K562 (cell line): ENCODE measurements around the gene AQP1. TPM values are rescaled to one million over a fixed set of nuclear protein-coding genes. Genes with fewer than 3 reads are reported as not detected.

Experiments
- ATAC-seq: fragments of 200-7000 bp; cut with Tn5 transposase; 3 replicates; pipeline ENCODE4 v1.9.1; 2020; ENCODE audit warnings: moderate library complexity
- BruUV-seq: library from RNA; stranded (reverse); fragments of 400-500 nt; replicated peaks from 2 replicates; lab custom pipeline; 2021; lab: Mats Ljungman, UMichigan
- CTCF ChIA-PET: fragments of 300-600 bp; formaldehyde crosslinking; extraction: SDS; loops from one replicate; lab custom pipeline; 2021; ENCODE audit warnings: low intra/inter-chr PET ratio; lab: Yijun Ruan, JAX
- POLR2A ChIA-PET: fragments of 300-600, 350-650 bp; sonication (Branson Sonifier 250); formaldehyde crosslinking; extraction: SDS; loops from one replicate; lab custom pipeline; 2021; ENCODE audit warnings: antibody characterized with exemption, inconsistent platforms; lab: Yijun Ruan, JAX
- DNase-seq, 4 experiments: peaks; one replicate each; pipeline versions ENCODE4 v3.0.0 to v3.0.0-alpha.2; 2011 to 2018; ENCODE audit warnings: low spot score in 3 of 4, mixed read lengths in 3 of 4; ENCODE audit errors: extremely low read depth in 1 of 4
- FAIRE-seq: peaks from 2 replicates; lab custom pipeline; 2011; peaks lifted over from hg19 to GRCh38; lab: Jason Lieb, UNC
- H2AFZ ChIP-seq: 2 replicates; pipeline ENCODE4 v1.6.0; 2011; ENCODE audit warnings: low read depth, low read length, control low read depth, inconsistent platforms
- H3K27ac ChIP-seq: fragments of 200-600 bp; 3 replicates; pipeline ENCODE4 v1.8.0; 2011; ENCODE audit warnings: low read depth, mild to moderate bottlenecking, control low read depth, inconsistent platforms, low read length, moderate library complexity, mixed read lengths; ENCODE audit errors: extremely low read depth
- H3K27me3 ChIP-seq, 2 experiments: fragments of 300-600 bp in 1 of 2; 2 replicates in 1 of 2; 3 replicates in 1 of 2; pipeline versions ENCODE4 v1.6.0 to v1.8.0; 2011; ENCODE audit warnings: inconsistent platforms in 2 of 2, low read length in 2 of 2, mild to moderate bottlenecking in 1 of 2, mixed read lengths in 1 of 2, moderate library complexity in 1 of 2; ENCODE audit not compliant: control insufficient read depth in 2 of 2, insufficient read depth in 2 of 2
- H3K36me3 ChIP-seq: fragments of 300-600 bp; 3 replicates; pipeline ENCODE4 v1.8.0; 2011; ENCODE audit warnings: mild to moderate bottlenecking, low read length, inconsistent platforms; ENCODE audit not compliant: control insufficient read depth, insufficient read depth
- H3K4me1 ChIP-seq, 2 experiments: fragments of 200-600 bp in 1 of 2; replicated peaks in 1 of 2; 2 replicates in 1 of 2; 3 replicates in 1 of 2; pipeline versions ENCODE4 v1.5.1 to v1.8.0; 2011; ENCODE audit warnings: inconsistent platforms in 2 of 2, low read length in 2 of 2, mild to moderate bottlenecking in 1 of 2, mixed read lengths in 1 of 2, moderate library complexity in 1 of 2; ENCODE audit not compliant: control insufficient read depth in 2 of 2, insufficient read depth in 2 of 2
- H3K4me2 ChIP-seq: 2 replicates; pipeline ENCODE4 v1.6.1; 2011; ENCODE audit warnings: low read length, control low read depth, inconsistent platforms, mixed read lengths; ENCODE audit not compliant: insufficient read depth
- H3K4me3 ChIP-seq: fragments of 200-600 bp; sonication (generic), shearing (Covaris generic); 2 replicates; pipeline ENCODE4 v1.5.1; 2016; ENCODE audit warnings: control low read depth, inconsistent platforms
- H3K79me2 ChIP-seq: fragments of 200-600 bp; 3 replicates; pipeline ENCODE4 v1.8.0; 2011; ENCODE audit warnings: low read length, inconsistent platforms; ENCODE audit not compliant: control insufficient read depth, insufficient read depth
- H3K9ac ChIP-seq, 2 experiments: 2 replicates each; pipeline versions ENCODE4 v1.6.0 to v1.6.1; 2011; ENCODE audit warnings: low read depth in 2 of 2, low read length in 2 of 2, control low read depth in 1 of 2, inconsistent platforms in 1 of 2, mild to moderate bottlenecking in 1 of 2, mixed read lengths in 1 of 2; ENCODE audit not compliant: insufficient read depth in 1 of 2
- H3K9me1 ChIP-seq: one replicate; pipeline ENCODE4 v1.6.0; 2011; ENCODE audit warnings: inconsistent platforms, mild to moderate bottlenecking, low read length, moderate library complexity; ENCODE audit not compliant: control insufficient read depth, insufficient read depth
- H3K9me3 ChIP-seq: replicated peaks from 2 replicates; pipeline ENCODE4 v1.5.1; 2011; ENCODE audit warnings: low read depth, low read length, inconsistent platforms; ENCODE audit not compliant: control insufficient read depth, insufficient read depth
- H4K20me1 ChIP-seq: replicated peaks from 2 replicates; pipeline ENCODE4 v1.6.1; 2011; ENCODE audit warnings: low read length, inconsistent platforms, mixed read lengths; ENCODE audit not compliant: control insufficient read depth, insufficient read depth
- BCOR ChIP-seq: fragments of 450-650 bp; IDR thresholded peaks from 2 replicates; pipeline ENCODE4 v1.6.1; 2016
- CBFA2T3 ChIP-seq: fragments of 450-650 bp; IDR thresholded peaks from 2 replicates; pipeline ENCODE4 v1.6.1; 2017
- RAD21 ChIP-seq, 2 experiments: fragments of 250-450 bp in 1 of 2; fragments of 450-650 bp in 1 of 2; sonication (Bioruptor Pico) in 1 of 2; formaldehyde crosslinking in 1 of 2; IDR thresholded peaks in 1 of 2; conservative IDR thresholded peaks in 1 of 2; 2 replicates each; pipeline versions ENCODE4 v1.4.0 to v1.8.0; 2020 to 2022; ENCODE audit warnings: mild to moderate bottlenecking in 2 of 2, moderate library complexity in 1 of 2
- SETDB1 ChIP-seq: IDR thresholded peaks from one replicate; pipeline ENCODE4 v1.6.1; 2012; ENCODE audit warnings: low read length, control low read depth, inconsistent platforms
- WGBS: fragments of 100-300 bp; shearing (Covaris generic); methylation state at CpG from one replicate; pipeline ENCODE4 v1.1.6; 2016; ENCODE audit warnings: low coverage, mixed read lengths; ENCODE audit not compliant: insufficient coverage; ENCODE audit errors: missing lambda C conversion rate; 5-methylcytosine and 5-hydroxymethylcytosine counted together
- in situ Hi-C: fragments of 300-500 bp; cut with MboI; formaldehyde crosslinking; loops from 4 replicates; pipeline ENCODE4 v1.15.0; 2018; ENCODE audit warnings: inconsistent platforms, mixed read lengths
- intact Hi-C: fragments of 100-400 bp; cut with micrococcal nuclease; formaldehyde crosslinking; loops from 2 replicates; pipeline ENCODE4 v1.14.2; 2022
- polyA plus RNA-seq, 8 experiments: library from polyadenylated mRNA; depleted of rRNA in 4 of 8; stranded (reverse) in 5 of 8; unstranded in 3 of 8; fragments of >200 nt; fragmentation: Nextera tagmentation in 2 of 8; fragmentation: Illumina TruSeq in 1 of 8; extraction: Ambion mirVana in 2 of 8; extraction: Trizol in 1 of 8; gene quantifications; 2 replicates each; pipeline versions ENCODE4 v1.2.1 to v1.2.3, GENCODE V29; 2011 to 2014; ENCODE audit warnings: inconsistent platforms in 1 of 8, missing spikeins in 1 of 8
- total RNA-seq, 7 experiments: library from RNA; depleted of rRNA in 6 of 7; stranded (reverse); fragments of >200 nt in 6 of 7; fragmentation: Illumina TruSeq in 2 of 7; extraction: Trizol in 2 of 7; gene quantifications; 2 replicates each; pipeline versions ENCODE4 v1.2.1 to v1.2.3, GENCODE V29; 2011 to 2021; ENCODE audit warnings: low replicate concordance in 1 of 7
- TF ChIP-seq, protein P1 (sequence below), 3 experiments: IDR thresholded peaks in 2 of 3; conservative IDR thresholded peaks in 1 of 3; 2 replicates each; pipeline ENCODE4 v1.5.1; 2011 to 2012; ENCODE audit warnings: low read length in 3 of 3, mild to moderate bottlenecking in 3 of 3, control low read depth in 2 of 3, improper control_type of control experiment in 1 of 3, inconsistent platforms in 1 of 3, low read depth in 1 of 3, mixed read lengths in 1 of 3, moderate library complexity in 1 of 3; ENCODE audit not compliant: insufficient read depth in 2 of 3

Gene AQP1
- total and polyA plus RNA-seq, 9 of the 15 experiments (the other 6 are each of a cell fraction or from before 2014, with no cell fraction given), result 0.18 to 12.6 (median 4.1) TPM

DNA sequence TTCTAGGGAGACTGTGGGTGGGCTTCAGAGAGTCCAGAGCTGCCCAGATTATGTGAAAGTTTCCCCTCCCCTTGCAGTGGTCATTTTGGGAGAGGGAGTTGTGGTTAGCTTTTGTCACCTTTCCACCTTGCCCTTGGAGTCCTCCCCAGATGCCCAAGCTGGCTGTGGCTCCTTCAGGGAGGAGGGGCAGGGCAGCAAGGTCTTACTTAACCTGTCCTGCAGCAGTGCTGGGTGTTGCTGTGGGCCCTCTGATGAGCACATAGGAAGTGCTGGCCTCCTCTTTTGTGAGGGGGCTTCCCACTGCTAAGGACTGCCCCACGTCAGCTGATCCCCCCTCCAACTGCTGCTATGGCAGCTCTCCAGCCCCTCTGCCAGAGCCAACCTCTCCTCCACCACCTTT is 17.6 kb upstream of the AQP1 start:
- Histone ChIP-seq H3K9ac (no peak overlapping the region), H3K4me1 (peaks cover 24 to 42% of the 10 kb centered on the region in 2 experiments), H3K9me3 (no peaks in the 10 kb centered on the region), H3K36me3 (no peaks in the 10 kb centered on the region), H3K4me3 (no peak overlapping the region), H4K20me1 (no peaks in the 10 kb centered on the region), H3K9me1 (no peaks in the 10 kb centered on the region), H2AFZ (no peak overlapping the region), H3K27ac (no peak overlapping the region), H3K4me2 (no peak overlapping the region), H3K27me3 (no peaks in the 10 kb centered on the region), H3K79me2 (no peaks in the 10 kb centered on the region)
- BruUV-seq, result no TSS peak
- no peak for DNase-seq
- intact Hi-C loops, result loop anchor here (10.0 kb wide), 1 partner anchor 81 kb away; no protein-coding TSS in a partner anchor
- FAIRE-seq, result no peak
- TF ChIP-seq CBFA2T3, result no peak
- CTCF ChIA-PET, result no interaction called here
- POLR2A ChIA-PET, result interaction anchor here (0.6 to 1.6 kb wide), 3 partner anchors 8 to 71 kb away, joined by 3 to 4 read pairs (median 4); no protein-coding TSS in a partner anchor
- ATAC-seq, result no peak
- WGBS, result no CpG with 5 or more reads among the region's 1 CpG
- in situ Hi-C loops, result loop anchor here (5.0 kb wide), 1 partner anchor 78 kb away; no protein-coding TSS in a partner anchor

DNA sequence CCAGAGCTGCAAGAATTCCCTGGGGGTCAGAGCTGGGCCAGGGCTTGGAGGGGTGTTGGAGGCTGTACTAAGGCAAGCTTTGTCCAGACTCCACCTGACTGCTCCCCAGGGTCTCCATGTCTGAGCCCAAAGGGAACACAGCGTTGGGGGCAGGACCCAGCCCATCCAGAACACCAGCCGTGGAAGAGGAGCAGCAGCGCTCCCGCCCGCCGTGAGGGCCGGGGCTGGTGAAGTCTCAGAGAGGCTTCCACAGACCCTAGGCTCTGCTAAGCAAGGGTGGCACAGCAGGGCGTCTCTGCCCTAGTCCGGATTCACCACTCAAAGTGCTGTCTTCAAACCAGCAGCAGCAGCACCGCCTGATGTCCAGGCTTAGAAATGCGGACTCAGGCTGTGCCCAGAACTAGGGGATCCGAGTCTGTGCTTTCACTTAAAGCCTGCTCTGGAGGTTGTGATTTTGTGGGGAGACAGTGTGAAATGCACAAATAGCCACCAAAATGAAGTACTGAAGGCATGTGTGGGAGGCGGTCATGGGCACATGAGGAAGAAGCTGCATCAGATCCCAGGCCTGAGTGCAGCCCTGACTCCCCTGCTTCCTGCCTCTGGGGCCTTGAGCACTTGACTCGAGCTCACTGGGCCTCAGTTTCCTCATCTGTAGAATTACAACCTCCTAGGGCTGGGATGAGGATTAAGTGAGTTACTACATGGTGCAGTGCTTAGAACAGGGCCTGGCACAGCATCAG is 16.6 kb upstream of the AQP1 start:
- intact Hi-C loops (loop anchor here (5.0 to 10.0 kb wide), 3 partner anchors 80 to 133 kb away; no protein-coding TSS in a partner anchor), in situ Hi-C loops (loop anchor here (5.0 kb wide), 1 partner anchor 77 kb away; no protein-coding TSS in a partner anchor)
- no peak overlapping the region for H2AFZ ChIP-seq
- H3K4me1 ChIP-seq, result peaks cover 24 to 45% of the 10 kb centered on the region in 2 experiments
- no peak overlapping the region; a peak in 1 of 4 replicates for H3K9ac ChIP-seq
- no peaks in the 10 kb centered on the region for H3K79me2 ChIP-seq
- H3K27ac ChIP-seq, result no peak overlapping the region
- peak in 1 of 2 experiments; percentile 36; a peak in 2 of 4 replicates for TF ChIP-seq RAD21 (CRISPR knock-in tag; conservative IDR thresholded peaks at IDR 0.05 in 1 of 2, IDR thresholded peaks at IDR 0.05 in 1 of 2)
- peak; percentile 38; the same call in 1 of the 2 replicates for TF ChIP-seq BCOR
- TF ChIP-seq SETDB1, result no peak
- TF ChIP-seq, protein P1, sequence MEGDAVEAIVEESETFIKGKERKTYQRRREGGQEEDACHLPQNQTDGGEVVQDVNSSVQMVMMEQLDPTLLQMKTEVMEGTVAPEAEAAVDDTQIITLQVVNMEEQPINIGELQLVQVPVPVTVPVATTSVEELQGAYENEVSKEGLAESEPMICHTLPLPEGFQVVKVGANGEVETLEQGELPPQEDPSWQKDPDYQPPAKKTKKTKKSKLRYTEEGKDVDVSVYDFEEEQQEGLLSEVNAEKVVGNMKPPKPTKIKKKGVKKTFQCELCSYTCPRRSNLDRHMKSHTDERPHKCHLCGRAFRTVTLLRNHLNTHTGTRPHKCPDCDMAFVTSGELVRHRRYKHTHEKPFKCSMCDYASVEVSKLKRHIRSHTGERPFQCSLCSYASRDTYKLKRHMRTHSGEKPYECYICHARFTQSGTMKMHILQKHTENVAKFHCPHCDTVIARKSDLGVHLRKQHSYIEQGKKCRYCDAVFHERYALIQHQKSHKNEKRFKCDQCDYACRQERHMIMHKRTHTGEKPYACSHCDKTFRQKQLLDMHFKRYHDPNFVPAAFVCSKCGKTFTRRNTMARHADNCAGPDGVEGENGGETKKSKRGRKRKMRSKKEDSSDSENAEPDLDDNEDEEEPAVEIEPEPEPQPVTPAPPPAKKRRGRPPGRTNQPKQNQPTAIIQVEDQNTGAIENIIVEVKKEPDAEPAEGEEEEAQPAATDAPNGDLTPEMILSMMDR (IDR thresholded peaks at IDR 0.05 in 2 of 3, conservative IDR thresholded peaks at IDR 0.05 in 1 of 3; ENCODE audit: insufficient read depth in 2 of 3, low read depth in 1 of 3, low read length in 3 of 3), result peak in 2 of 3 experiments; percentile 41 to 46; a peak in 4 of 6 replicates
- no peaks in the 10 kb centered on the region for H3K9me1 ChIP-seq
- no peak overlapping the region for H3K4me2 ChIP-seq
- WGBS, result 72% methylated on average over 13 of the region's 14 CpGs
- no peaks in the 10 kb centered on the region for H3K36me3 ChIP-seq
- BruUV-seq, result no TSS peak
- ChIA-PET POLR2A (interaction anchor here (0.6 to 1.6 kb wide), 4 partner anchors 9 to 72 kb away, joined by 3 to 4 read pairs (median 4); no protein-coding TSS in a partner anchor), CTCF (no interaction called here)
- no peaks in the 10 kb centered on the region for H4K20me1 ChIP-seq
- peak; percentile 70 for FAIRE-seq
- peak; percentile 16 for ATAC-seq
- no peak overlapping the region for H3K4me3 ChIP-seq
- H3K27me3 ChIP-seq, result no peaks in the 10 kb centered on the region
- H3K9me3 ChIP-seq, result no peaks in the 10 kb centered on the region
- no peak for DNase-seq
